A549 (cell line): ENCODE measurements around the gene OPCML.

Experiments
- CHD4 ChIP-seq: fragments of 200-600 bp; sonication (generic); IDR thresholded peaks from 2 replicates; pipeline ENCODE4 v1.6.1; 2016; ENCODE audit warnings: antibody characterized with exemption, mild to moderate bottlenecking, borderline replicate concordance
- CTCF ChIP-seq: fragments of >200 bp; sonication (Bioruptor Twin); formaldehyde crosslinking; IDR thresholded peaks from 3 replicates; pipeline ENCODE4 v1.5.1; 2016
- ELK1 ChIP-seq: fragments of 150-350 bp; IDR thresholded peaks from 2 replicates; pipeline ENCODE4 v1.6.1; 2014; ENCODE audit warnings: low read depth, mild to moderate bottlenecking, low read length
- EP300 ChIP-seq, 2 experiments: fragments of >200 bp; sonication (Bioruptor Twin); formaldehyde crosslinking; IDR thresholded peaks; 2 replicates in 1 of 2; 3 replicates in 1 of 2; pipeline ENCODE4 v1.6.1; 2016 to 2017
- ESRRA ChIP-seq: fragments of 150-350 bp; IDR thresholded peaks from 2 replicates; pipeline ENCODE4 v1.6.1; 2014; ENCODE audit warnings: mild to moderate bottlenecking, low read length, borderline replicate concordance
- HDAC2 ChIP-seq: fragments of 200-600 bp; sonication (generic); IDR thresholded peaks from 2 replicates; pipeline ENCODE4 v1.6.1; 2016
- MAFK ChIP-seq: fragments of 450-650 bp; IDR thresholded peaks from 2 replicates; pipeline ENCODE4 v1.6.1; 2014; ENCODE audit not compliant: partially characterized antibody
- MAZ ChIP-seq: fragments of 150-350 bp; IDR thresholded peaks from 2 replicates; pipeline ENCODE4 v1.6.1; 2014; ENCODE audit warnings: antibody characterized with exemption, low read depth, low read length, borderline replicate concordance
- POLR2A ChIP-seq: IDR thresholded peaks from 2 replicates; pipeline ENCODE4 v1.6.1; 2012; ENCODE audit warnings: mild to moderate bottlenecking, low read length
- REST ChIP-seq: fragments of 200-600 bp; sonication (generic); IDR thresholded peaks from 2 replicates; pipeline ENCODE4 v1.6.1; 2016; ENCODE audit warnings: antibody characterized with exemption, mild to moderate bottlenecking, moderate library complexity
- RFX5 ChIP-seq: fragments of 450-650 bp; IDR thresholded peaks from 2 replicates; pipeline ENCODE4 v1.7.1; 2014; ENCODE audit warnings: antibody characterized with exemption, mild to moderate bottlenecking, moderate library complexity
- SMC3 ChIP-seq: fragments of >200 bp; sonication (Bioruptor Twin); formaldehyde crosslinking; IDR thresholded peaks from 3 replicates; pipeline ENCODE4 v1.6.1; 2018; ENCODE audit warnings: inconsistent platforms

GRCh38 chr11:133026952-133027351 lies 505.3 kb downstream of the OPCML start:
- TF ChIP-seq SMC3 (no peak), CTCF (no peak), ESRRA (no peak), POLR2A (no peak), MAFK (no peak), HDAC2 (no peak), CHD4 (no peak), EP300 (IDR thresholded peaks at IDR 0.05) (no peak), ELK1 (no peak), MAZ (no peak), REST (no peak), RFX5 (no peak)
